Astrocyte (in vitro differentiated cells and primary cell): ENCODE results near the gene DDIT4. TPM values are rescaled to one million over a fixed set of nuclear protein-coding genes. Genes with fewer than 3 reads are reported as not detected.

Source experiments
- DNase-seq: peaks from one replicate; pipeline ENCODE4 v3.0.0-alpha.2; 2010; ENCODE audit warnings: low read depth
- FAIRE-seq: peaks from 2 replicates; lab custom pipeline; 2011; peaks lifted over from hg19 to GRCh38; lab: Jason Lieb, UNC
- H2AFZ ChIP-seq: 2 replicates; pipeline ENCODE4 v1.6.0; 2012; ENCODE audit warnings: low read depth, low read length, inconsistent platforms
- H3K27ac ChIP-seq: 2 replicates; pipeline ENCODE4 v1.5.1; 2011; ENCODE audit warnings: low read depth, low read length, inconsistent platforms
- H3K27me3 ChIP-seq: 2 replicates; pipeline ENCODE4 v1.6.0; 2011; ENCODE audit warnings: low read length, inconsistent platforms; ENCODE audit not compliant: insufficient read depth
- H3K36me3 ChIP-seq: 2 replicates; pipeline ENCODE4 v1.5.1; 2011; ENCODE audit warnings: low read length, inconsistent platforms; ENCODE audit not compliant: insufficient read depth
- H3K4me1 ChIP-seq: 2 replicates; pipeline ENCODE4 v1.5.1; 2011; ENCODE audit warnings: low read length, inconsistent platforms; ENCODE audit not compliant: insufficient read depth
- H3K4me2 ChIP-seq: 2 replicates; pipeline ENCODE4 v1.6.0; 2012; ENCODE audit warnings: low read length, inconsistent platforms
- H3K4me3 ChIP-seq: 2 replicates; pipeline ENCODE4 v1.5.1; 2011; ENCODE audit warnings: low read depth, mild to moderate bottlenecking, low read length, inconsistent platforms; ENCODE audit not compliant: insufficient read depth
- H3K79me2 ChIP-seq: 2 replicates; pipeline ENCODE4 v1.6.0; 2012; ENCODE audit warnings: mild to moderate bottlenecking, low read length, inconsistent platforms; ENCODE audit not compliant: insufficient read depth
- H3K9ac ChIP-seq: 2 replicates; pipeline ENCODE4 v1.6.0; 2012; ENCODE audit warnings: mild to moderate bottlenecking, low read length, inconsistent platforms
- H3K9me3 ChIP-seq: 2 replicates; pipeline ENCODE4 v1.5.1; 2012; ENCODE audit warnings: low read depth, mild to moderate bottlenecking, low read length, inconsistent platforms; ENCODE audit not compliant: insufficient read depth
- H4K20me1 ChIP-seq: 2 replicates; pipeline ENCODE4 v1.6.0; 2012; ENCODE audit warnings: low read length, inconsistent platforms; ENCODE audit not compliant: insufficient read depth
- H3K27ac Mint-ChIP-seq: one replicate; pipeline ENCODE4 v1.8.0; 2021; ENCODE audit warnings: mild to moderate bottlenecking, mixed read lengths; ENCODE audit not compliant: unreplicated experiment
- H3K27me3 Mint-ChIP-seq: one replicate; pipeline ENCODE4 v1.8.0; 2021; ENCODE audit warnings: low read depth, mixed read lengths; ENCODE audit not compliant: unreplicated experiment
- H3K36me3 Mint-ChIP-seq: one replicate; pipeline ENCODE4 v1.8.0; 2021; ENCODE audit warnings: low read depth, mixed read lengths; ENCODE audit not compliant: unreplicated experiment
- H3K4me1 Mint-ChIP-seq: one replicate; pipeline ENCODE4 v1.8.0; 2021; ENCODE audit warnings: low read depth, mixed read lengths; ENCODE audit not compliant: unreplicated experiment
- H3K4me3 Mint-ChIP-seq: one replicate; pipeline ENCODE4 v1.8.0; 2021; ENCODE audit warnings: mild to moderate bottlenecking, moderate library complexity, mixed read lengths; ENCODE audit not compliant: unreplicated experiment
- H3K9me3 Mint-ChIP-seq: one replicate; pipeline ENCODE4 v1.8.0; 2021; ENCODE audit warnings: mild to moderate bottlenecking, mixed read lengths; ENCODE audit not compliant: unreplicated experiment
- CTCF ChIP-seq: IDR thresholded peaks from 2 replicates; pipeline ENCODE4 v1.5.1; 2011; ENCODE audit warnings: low read depth, mild to moderate bottlenecking, inconsistent platforms, low read length, moderate library complexity; ENCODE audit not compliant: insufficient read depth
- EZH2 ChIP-seq: IDR thresholded peaks from 2 replicates; pipeline ENCODE4 v1.6.1; 2012; ENCODE audit warnings: mild to moderate bottlenecking, low read length, inconsistent platforms; ENCODE audit not compliant: insufficient read depth
- total RNA-seq: library from RNA; stranded (reverse); gene quantifications from 2 replicates; pipeline ENCODE4 v1.2.1, GENCODE V29; 2021

Gene DDIT4
- total RNA-seq, 1 donor from 2014 or later = 244 TPM

DNA sequence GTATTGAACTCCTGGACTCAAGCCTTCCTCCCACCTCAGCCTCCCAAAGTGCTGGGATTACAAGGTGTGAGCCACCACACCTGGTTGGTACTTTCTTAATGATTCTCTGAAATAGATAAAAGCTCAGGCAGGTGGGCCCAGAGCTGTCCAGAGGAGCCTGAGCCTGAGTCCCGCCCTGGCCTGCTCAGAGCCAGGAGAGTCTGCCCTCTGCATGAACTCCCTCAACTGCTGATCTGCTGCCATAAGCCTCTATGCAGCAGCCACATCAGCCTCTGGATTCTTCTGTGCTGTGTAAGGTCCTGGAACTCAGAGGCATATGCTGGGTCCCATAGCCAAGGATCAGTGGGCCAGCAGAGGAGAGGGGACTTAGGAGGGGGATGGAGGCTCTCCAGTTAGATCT lies 23.1 kb upstream of the DDIT4 start:
- H3K4me3 Mint-ChIP-seq = no peak overlapping the region
- peaks cover 29% of the 10 kb centered on the region for H3K4me1 Mint-ChIP-seq
- H3K27me3 ChIP-seq = no peaks in the 10 kb centered on the region
- no peak for FAIRE-seq
- H3K9me3 ChIP-seq = no peaks in the 10 kb centered on the region
- H3K36me3 Mint-ChIP-seq = no peaks in the 10 kb centered on the region
- no peak overlapping the region for H3K4me2 ChIP-seq
- no peak overlapping the region for H2AFZ ChIP-seq
- H3K27ac Mint-ChIP-seq = peak overlapping the region; percentile 34
- TF ChIP-seq CTCF = no peak
- TF ChIP-seq EZH2 = no peak
- H3K79me2 ChIP-seq = no peaks in the 10 kb centered on the region
- H4K20me1 ChIP-seq = no peaks in the 10 kb centered on the region
- H3K4me1 ChIP-seq = peaks cover 5% of the 10 kb centered on the region
- peak; percentile 86 for DNase-seq
- H3K36me3 ChIP-seq = no peaks in the 10 kb centered on the region
- H3K9me3 Mint-ChIP-seq = no peaks in the 10 kb centered on the region
- H3K27ac ChIP-seq = no peak overlapping the region
- no peak overlapping the region for H3K4me3 ChIP-seq
- no peak overlapping the region for H3K9ac ChIP-seq
- peaks cover 3% of the 10 kb centered on the region for H3K27me3 Mint-ChIP-seq

DNA sequence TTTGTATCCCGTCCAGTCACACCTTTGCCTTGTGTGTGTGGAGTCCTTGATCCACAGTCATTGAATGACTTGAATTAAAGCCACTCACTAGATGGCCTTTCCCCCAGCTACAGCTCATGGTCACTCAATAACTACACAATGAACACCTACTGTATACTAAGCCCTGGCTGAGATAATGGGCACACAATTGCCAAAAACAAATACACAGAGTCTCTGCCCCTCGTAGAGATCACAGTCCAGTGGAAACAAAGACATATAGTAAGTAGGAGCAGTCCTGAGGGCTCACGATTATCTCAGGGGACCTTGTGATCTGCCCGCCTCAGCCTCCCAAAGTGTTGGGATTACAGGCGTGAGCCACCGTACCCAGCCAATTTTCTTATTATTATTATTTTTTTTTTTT lies 22.1 kb upstream of the DDIT4 start:
- Histone ChIP-seq H3K4me1 (peaks cover 5% of the 10 kb centered on the region), H2AFZ (no peak overlapping the region), H3K27me3 (no peaks in the 10 kb centered on the region), H3K9ac (no peak overlapping the region), H3K4me3 (no peak overlapping the region), H3K36me3 (no peaks in the 10 kb centered on the region), H3K27ac (no peak overlapping the region), H3K4me2 (no peak overlapping the region), H3K9me3 (no peaks in the 10 kb centered on the region), H3K79me2 (no peaks in the 10 kb centered on the region), H4K20me1 (no peaks in the 10 kb centered on the region)
- Mint-ChIP-seq H3K4me3 (no peak overlapping the region), H3K9me3 (no peaks in the 10 kb centered on the region), H3K27me3 (peaks cover 3% of the 10 kb centered on the region), H3K27ac (peak overlapping the region; percentile 31), H3K36me3 (no peaks in the 10 kb centered on the region), H3K4me1 (peaks cover 26% of the 10 kb centered on the region)
- DNase-seq = no peak
- TF ChIP-seq CTCF (no peak), EZH2 (no peak)
- no peak for FAIRE-seq

GRCh38 chr10:72252972-72253371 lies 20.8 kb upstream of the DDIT4 start:
- Mint-ChIP-seq H3K27ac (no peak overlapping the region), H3K4me3 (no peak overlapping the region), H3K9me3 (no peaks in the 10 kb centered on the region), H3K4me1 (peaks cover 26% of the 10 kb centered on the region), H3K27me3 (peaks cover 3% of the 10 kb centered on the region), H3K36me3 (no peaks in the 10 kb centered on the region)
- Histone ChIP-seq H4K20me1 (no peaks in the 10 kb centered on the region), H2AFZ (no peak overlapping the region), H3K9me3 (no peaks in the 10 kb centered on the region), H3K27ac (no peak overlapping the region), H3K79me2 (no peaks in the 10 kb centered on the region), H3K4me2 (no peak overlapping the region), H3K9ac (no peak overlapping the region), H3K4me3 (no peak overlapping the region), H3K36me3 (no peaks in the 10 kb centered on the region), H3K4me1 (peaks cover 5% of the 10 kb centered on the region), H3K27me3 (no peaks in the 10 kb centered on the region)
- DNase-seq (no peak), FAIRE-seq (no peak)
- no peak for TF ChIP-seq CTCF
- no peak for TF ChIP-seq EZH2
